Stimulated activated CD4-positive, alpha-beta T cell treated with anti-CD3 and anti-CD28 coated beads, Interleukin-2, amount 100 ng/mL, for 48 hours (primary cell): Measurements from ENCODE around the gene SLC16A3.
"Not testable (repeated sequence)": the region's sequence is repeated elsewhere in the genome, so short reads cannot be mapped to it uniquely, and the experiment has no call there.

Source experiments
- DNase-seq, 2 donors: peaks; one replicate each; pipeline ENCODE4 v3.0.0-alpha.2; 2020

SLC16A3 gene

GRCh38 chr17:82204831-82205719 is 23.8 kb upstream of the SLC16A3 start:
- DNase-seq: no peak

- DNase-seq: peak; percentile 69 to 73
Observed at GRCh38 chr17:82205720-82206508, 22.9 kb upstream of the SLC16A3 start.

DNA sequence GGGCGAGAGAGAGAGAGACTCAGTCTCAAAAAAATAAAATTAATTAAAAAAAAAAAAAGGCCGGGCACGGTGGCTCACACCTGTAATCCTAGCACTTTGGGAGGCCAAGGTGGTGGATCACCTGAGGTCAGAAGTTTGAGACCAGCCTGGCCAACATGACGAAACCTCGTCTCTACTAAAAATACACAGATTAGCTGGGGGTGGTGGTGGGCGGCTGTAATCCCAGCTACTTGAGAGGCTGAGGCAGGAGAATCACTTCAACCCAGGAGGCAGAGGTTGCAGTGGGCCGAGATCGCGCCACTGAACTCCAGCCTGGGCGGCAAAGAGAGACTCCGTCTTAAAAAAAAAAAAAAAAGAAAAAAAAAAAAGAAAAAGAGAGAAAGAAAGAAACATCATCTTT is 18.2 kb upstream of the SLC16A3 start:
- DNase-seq: not testable (repeated sequence)

- peak; percentile 72 to 76 for DNase-seq
Observed at GRCh38 chr17:82212331-82213250, 16.3 kb upstream of the SLC16A3 start, which contains the start of gene CCDC57. CCDC57 (minus strand) TSS chr17:82212842; CDS start chr17:82201944, 10,898 bp downstream.

- peak in 1 of 2 donors; percentile 48 for DNase-seq
Observed at GRCh38 chr17:82213251-82214011, 15.4 kb upstream of the SLC16A3 start.

DNA sequence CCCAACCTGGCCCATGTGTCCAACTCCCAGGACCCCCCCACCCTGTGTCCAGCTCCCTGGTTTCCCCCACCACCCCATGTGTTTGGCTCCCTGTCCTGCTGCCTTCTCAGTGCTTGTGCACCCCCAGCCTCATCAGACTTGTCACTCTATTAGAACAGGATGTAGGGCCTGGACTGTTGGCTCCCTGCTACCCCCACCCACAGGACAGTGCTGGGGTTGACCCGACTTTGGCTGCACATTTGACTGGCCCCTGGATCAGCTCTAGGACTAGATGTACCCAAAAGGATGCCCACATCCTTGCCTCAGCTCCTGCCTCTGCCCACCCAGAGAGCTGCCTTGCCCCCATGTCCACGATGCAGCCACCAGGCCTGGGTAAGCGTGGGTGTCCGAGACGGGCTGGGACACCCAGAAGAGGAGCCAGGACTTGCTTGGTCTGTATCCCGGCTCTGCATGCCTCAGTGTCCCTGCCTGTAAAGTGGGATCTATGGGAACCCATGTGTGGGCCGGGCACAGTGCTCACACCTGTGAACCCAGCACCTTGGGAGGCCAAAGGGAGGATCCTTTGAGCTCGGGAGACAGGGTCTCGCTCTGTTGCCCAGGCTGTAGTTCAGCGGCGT is 14.7 kb upstream of the SLC16A3 start:
- DNase-seq: no peak

GRCh38 chr17:82215095-82215971 is 13.5 kb upstream of the SLC16A3 start:
- DNase-seq: no peak

- DNase-seq: no peak
Observed at GRCh38 chr17:82215972-82216300, 12.9 kb upstream of the SLC16A3 start.

- DNase-seq: no peak
Observed at GRCh38 chr17:82216301-82217119, 12.3 kb upstream of the SLC16A3 start.

GRCh38 chr17:82217120-82217529 is 11.7 kb upstream of the SLC16A3 start:
- no peak for DNase-seq

GRCh38 chr17:82217530-82218204 is 11.2 kb upstream of the SLC16A3 start:
- no peak for DNase-seq

GRCh38 chr17:82218349-82219075 is 10.3 kb upstream of the SLC16A3 start:
- DNase-seq: no peak

DNA sequence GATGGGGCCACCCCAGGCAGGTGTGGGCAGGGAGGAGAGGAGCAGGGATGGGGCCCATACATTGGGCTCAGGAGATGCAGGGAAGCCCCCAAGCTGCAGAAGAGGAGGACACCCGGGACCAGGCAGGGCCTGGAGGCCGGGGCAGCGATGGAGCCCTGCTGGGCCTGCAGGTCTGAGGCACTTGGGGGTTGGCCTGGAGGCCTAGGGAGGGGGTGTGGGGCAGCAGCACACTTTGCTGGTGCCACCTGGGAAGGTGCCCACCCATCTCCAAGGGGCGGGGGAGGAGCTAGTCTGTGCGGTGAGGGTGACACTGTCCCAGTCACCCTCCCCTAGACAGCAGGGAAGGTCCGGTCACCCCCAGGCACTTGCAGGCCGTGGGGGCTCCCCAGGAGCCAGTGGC is 9.8 kb upstream of the SLC16A3 start:
- DNase-seq: no peak

DNA sequence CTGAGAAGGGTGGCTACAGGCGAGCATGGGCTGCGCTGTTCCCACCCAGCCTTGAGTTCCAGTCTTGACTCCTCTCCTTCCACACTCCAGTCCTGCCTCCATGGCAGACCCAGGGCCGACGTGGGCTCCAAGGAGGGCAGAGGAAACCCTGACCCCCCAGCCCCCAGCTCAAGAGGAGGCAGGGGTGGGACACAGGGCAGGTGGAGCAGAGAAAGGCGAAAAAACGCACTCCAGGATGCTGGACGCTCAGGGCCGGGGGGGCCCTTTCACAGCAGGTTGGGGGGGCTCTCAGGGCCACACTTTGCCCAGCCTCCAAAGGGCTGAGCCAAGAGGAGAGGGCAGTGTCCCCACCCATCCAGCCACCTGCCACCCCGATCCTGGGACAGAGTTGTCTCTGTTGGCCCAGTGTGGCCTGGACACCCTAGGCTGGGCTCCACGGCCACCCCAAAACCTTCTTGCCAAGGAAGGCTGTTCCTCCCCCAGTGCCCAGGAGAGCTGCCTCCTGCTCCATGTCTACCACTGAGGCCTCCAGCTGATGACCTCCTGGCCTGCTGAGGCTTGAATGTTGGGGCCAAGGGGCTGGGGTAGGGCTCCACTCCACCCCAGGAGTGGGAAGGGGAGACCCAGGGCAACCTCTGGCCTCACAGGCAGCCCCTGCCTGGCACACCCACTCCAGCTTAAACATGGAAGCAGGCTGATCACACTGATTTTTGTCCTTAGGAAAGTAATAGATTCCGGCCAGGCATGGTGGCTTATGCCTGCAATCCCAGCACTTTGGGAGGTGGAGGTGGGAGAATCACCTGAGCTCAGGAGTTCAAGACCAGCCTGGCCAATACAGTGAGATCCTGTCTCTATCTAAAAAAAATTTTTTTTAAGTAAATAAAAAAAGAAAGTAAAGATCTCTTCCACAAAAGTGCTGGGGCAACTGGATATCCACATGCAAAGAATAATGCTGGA is 8.8 kb upstream of the SLC16A3 start:
- no peak for DNase-seq

- no peak for DNase-seq
Observed at GRCh38 chr17:82221341-82221902, 7.4 kb upstream of the SLC16A3 start.

- no peak for DNase-seq
Observed at GRCh38 chr17:82222816-82223215, 6.0 kb upstream of the SLC16A3 start.

DNA sequence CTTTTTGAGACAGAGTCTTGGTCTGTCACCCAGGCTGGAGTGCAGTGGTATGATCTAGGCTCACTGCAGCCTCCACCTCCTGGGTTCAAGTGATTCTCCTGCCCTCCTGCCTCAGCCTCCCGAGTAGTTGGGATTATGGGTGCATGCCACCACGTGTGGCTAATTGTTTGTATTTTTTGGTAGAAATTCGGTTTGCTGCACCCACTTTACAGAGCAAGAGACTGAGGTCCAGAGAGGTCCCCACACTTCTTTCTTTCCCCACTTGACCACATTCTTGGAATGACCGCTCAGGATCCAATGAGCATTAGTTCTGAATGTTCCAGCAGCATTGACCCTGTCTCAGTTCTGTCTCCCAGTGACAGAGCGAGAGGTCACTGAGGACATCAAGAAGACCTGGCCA is 5.3 kb upstream of the SLC16A3 start:
- DNase-seq: no peak
